GM21381 (cell line): ENCODE measurements around the gene PRKACB.
"Not testable (repeated sequence)": the region's sequence is repeated elsewhere in the genome, so short reads cannot be mapped to it uniquely, and the experiment has no call there.

Source experiments
- ATAC-seq: cut with Tn5 transposase; IDR thresholded peaks from one replicate; pipeline ENCODE4 v1.9.1; 2021; ENCODE audit warnings: mild to moderate bottlenecking, moderate library complexity; ENCODE audit not compliant: unreplicated experiment

Gene PRKACB

GRCh38 chr1:84214115-84214956 is 70.3 kb downstream of the PRKACB start:
- ATAC-seq = no peak

DNA sequence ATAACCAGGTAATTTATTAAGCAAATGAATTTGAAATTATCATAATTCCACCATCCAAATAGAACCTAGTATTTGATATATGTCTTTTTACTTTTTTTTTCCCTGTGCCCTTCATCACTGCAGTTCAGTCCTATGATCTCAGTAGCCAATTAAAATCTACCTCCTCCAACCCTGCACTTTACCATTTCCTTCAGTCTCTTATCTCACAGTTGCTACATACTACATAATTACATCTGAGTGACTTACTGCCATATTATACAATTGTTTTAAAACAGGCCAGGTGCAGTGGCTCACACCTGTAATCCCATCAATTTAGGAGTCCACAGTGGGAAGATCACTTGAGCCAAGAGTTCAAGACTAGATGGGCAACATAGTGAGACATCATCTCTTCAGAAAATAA is 73.2 kb downstream of the PRKACB start:
- ATAC-seq = no peak

GRCh38 chr1:84223751-84224432 is 79.8 kb downstream of the PRKACB start:
- no peak for ATAC-seq

DNA sequence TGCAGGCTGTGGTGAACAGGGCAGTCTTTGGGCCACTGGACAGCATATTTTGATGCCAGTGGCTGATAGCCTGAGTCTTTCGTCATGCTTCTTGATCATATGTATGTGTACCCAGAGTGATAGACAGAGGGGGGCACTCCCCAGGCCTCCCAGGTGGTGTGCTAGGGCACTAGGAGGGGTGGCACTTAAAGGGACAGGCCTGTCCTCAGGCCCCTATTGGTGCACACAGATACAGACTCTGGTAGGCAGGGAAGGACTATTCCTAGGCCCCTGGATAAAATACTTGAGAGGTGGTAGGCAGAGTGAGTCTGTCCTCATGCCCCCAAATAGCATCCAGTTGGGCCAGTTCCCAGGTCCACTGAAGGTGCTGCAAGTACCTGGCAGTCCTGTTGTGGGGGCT is 80.8 kb downstream of the PRKACB start:
- no peak for ATAC-seq

DNA sequence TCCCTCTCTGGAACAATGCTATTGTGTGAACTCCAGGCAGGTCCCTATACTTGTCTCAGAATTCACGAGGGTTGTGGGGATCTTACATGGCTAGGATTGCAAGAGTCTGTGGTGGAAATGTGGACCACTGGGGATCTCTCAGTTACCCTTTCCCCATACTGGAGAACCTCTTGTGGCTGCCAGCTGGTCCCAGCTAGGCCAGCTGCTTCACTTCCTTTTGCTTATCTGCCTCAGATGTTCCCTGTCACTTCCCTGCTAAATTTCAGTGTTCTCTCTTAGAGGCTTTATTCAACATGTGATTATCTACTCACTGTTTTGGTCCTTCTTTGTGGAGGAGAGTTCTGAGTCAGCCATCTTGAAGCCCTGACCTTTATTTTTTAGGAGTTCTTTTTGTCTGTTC is 81.6 kb downstream of the PRKACB start:
- no peak for ATAC-seq

DNA sequence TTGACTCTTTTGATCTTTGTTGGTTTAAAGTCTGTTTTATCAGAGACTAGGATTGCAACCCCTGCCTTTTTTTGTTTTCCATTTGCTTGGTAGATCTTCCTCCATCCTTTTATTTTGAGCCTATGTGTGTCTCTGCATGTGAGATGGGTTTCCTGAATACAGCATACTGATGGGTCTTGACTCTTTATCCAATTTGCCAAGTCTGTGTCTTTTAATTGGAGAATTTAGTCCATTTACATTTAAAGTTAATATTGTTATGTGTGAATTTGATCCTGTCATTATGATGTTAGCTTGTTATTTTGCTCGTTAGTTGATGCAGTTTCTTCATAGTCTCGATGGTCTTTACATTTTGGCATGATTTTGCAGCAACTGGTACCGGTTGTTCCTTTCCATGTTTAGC is 88.6 kb downstream of the PRKACB start:
- not testable (repeated sequence) for ATAC-seq

- no peak for ATAC-seq
These were observed 92.2 kb downstream of the PRKACB start for GRCh38 chr1:84236256-84236655.

GRCh38 chr1:84242641-84243040 is 98.6 kb downstream of the PRKACB start:
- ATAC-seq = no peak

GRCh38 chr1:84245563-84245962 is 101.5 kb downstream of the PRKACB start:
- no peak for ATAC-seq

- no peak for ATAC-seq
These were observed 102.1 kb downstream of the PRKACB start for GRCh38 chr1:84246213-84246612.

DNA sequence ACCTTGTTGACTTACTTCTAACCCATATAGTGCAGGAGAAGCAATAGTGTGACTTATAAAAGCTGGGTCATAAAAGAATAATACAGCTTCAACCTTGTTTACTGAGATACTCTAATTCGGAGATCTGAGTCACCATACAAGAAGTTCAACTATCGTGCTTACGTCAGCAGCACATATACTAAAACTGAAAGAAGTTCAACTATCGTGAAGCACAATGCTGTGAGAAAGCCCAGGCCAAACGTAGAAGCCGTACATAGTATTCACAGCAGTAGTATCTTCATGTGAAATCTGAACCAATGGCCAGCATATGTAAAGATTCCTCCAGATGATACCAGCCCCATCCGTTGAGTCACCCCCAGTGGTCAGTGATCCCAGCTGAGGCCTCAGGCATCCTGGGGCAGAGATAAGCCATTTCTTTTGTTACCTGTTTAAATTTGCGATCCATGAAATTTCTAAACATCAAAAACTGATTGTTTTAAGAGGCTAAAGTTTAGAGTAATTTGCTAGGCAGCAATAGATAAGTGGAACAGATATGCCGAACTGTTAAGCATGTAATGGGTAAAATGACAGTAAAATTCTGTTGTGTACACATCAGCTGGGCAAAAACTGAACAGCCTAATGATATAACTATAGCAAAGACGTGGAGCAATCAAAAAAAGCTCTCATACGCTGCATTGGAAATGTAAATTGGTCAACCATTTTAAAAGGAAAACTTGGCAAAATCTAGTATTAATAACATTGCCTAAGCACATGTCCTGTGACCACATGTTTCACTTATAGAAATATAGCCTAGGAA is 103.6 kb downstream of the PRKACB start:
- ATAC-seq = no peak

DNA sequence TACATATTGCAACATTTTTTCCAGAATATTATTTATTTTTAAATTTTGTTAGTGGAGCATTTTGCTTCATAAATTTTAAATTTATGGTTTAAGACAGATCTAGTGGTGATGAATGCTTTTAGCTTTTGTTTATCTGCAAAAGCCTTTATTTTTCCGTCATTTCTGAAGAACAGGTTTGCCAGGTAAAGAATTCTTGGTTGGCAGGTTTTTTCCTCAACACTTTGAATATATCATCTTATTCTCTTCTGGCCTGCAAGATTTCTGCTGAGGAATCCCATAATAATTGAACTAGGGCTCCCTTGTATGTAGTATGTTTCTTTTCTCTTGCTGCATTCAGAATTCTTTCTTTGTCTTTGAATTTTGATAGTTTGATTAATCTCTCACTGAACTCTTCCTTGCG is 106.6 kb downstream of the PRKACB start:
- no peak for ATAC-seq

- no peak for ATAC-seq
These were observed 109.0 kb downstream of the PRKACB start for GRCh38 chr1:84253036-84253435.

- ATAC-seq = no peak
These were observed 109.8 kb downstream of the PRKACB start for GRCh38 chr1:84253891-84254290.

GRCh38 chr1:84254703-84255238 is 110.7 kb downstream of the PRKACB start:
- no peak for ATAC-seq

DNA sequence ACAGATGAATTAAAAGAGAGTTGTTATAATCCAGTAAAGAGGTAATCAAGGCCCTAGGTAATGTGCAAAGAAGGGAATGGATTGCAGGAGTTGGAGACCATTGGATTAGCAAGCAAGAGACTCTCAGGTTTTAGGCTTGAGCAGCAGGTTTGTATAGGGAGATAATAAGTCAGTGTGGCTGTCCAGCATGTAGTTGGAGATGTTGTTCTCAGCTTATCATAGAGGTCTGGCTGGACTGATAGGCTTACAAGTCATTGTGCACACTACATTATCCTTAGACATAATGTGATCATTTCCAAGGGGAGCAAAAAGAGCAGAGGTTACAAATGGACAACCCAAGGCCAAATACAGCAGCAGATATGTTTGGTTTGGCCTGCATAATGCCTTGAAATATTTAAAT is 111.5 kb downstream of the PRKACB start:
- no peak for ATAC-seq

DNA sequence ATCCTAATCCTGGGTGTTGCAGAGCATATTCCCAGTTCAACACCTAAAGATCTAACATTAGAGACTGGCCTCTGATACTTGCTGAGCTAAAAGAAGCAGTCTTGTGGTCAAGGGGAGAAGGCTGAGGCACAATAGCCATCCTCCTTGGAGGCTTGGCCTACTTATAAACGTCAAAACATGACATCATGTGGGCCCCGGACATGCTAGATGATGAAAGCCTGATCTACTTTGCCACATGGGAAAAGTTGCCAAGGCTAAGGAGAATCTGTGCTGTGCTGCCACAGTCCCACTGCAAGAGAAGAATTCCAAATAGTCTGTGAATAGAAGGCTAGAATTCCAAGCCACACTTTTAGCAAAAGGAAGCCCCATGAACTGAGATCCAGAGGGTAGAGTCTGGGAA is 113.5 kb downstream of the PRKACB start:
- no peak for ATAC-seq

DNA sequence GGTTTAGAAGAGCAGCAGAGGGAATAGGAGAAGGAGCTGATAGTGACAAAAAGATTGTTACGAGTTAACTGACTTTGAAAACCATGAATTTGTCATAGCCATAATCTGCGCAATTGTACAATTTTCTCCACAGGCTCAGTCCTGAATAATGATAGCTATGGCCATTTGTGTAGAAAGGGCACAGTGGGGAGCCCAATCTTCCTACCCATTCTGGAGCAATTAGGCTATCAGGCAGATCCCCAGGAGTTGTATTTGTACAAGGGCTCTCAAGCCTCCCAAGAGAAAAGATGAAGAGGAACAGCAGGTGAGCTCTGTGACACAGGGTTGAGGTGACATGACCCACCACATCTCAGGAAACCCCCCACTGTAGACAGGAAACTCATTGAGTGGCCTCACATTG is 115.3 kb downstream of the PRKACB start:
- no peak for ATAC-seq

DNA sequence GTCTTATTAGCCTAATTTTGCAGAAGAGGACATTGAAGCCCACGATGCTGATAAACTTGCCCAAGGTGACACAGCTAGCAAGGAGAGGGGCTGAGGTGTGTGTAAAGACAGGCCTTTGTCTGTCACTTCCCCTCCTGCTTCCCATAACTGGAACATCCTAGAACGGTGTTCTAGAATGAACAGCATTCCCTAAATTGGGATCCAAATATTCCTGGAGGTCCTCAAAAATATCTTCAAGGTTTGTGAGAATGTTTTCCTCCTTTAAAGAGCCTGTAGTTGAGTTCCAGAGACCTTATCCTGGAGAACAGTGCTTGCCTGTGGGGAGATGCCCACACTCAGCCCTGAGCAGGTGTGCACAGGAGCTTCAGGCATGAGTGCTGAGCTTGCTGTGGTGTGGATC is 115.9 kb downstream of the PRKACB start:
- no peak for ATAC-seq

DNA sequence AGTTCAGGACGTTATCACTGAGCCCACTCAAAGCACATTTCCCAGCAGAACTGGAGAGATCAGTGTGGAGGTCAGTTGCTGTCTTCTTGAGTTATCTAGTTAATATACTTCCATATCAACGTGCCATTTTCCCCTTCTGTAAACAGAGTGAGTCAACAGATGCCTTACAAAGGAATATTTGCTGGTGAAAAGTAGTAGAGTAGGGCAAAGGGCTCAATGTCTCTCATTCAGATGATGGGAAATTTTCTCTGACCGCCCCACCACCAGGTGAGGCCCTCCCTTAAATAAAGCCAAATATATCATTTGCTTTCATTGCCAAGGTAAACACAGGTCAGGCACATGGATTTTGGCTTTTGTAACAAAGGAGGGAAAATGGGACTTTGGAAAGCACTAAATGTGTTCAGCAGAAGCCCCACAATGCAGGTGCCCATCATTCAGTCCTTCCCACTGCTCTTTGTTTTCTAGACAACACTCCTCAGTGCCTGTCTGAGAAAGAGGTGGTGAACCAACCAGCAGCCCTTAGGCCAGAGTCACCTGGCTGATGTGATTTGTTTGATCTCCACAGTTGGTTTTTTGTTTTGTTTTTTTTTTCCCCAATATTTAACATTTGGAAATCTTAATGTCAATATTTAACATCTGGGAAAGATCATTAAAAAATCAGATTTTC is 116.9 kb downstream of the PRKACB start:
- ATAC-seq = no peak

GRCh38 chr1:84264961-84265360 is 120.9 kb downstream of the PRKACB start:
- no peak for ATAC-seq
